ENCODE data around the gene PDE10A.

PDE10A gene

GRCh38 chr6:165580136-165580535 is 82.9 kb downstream of the PDE10A start:
- WGBS = 90% methylated on average over 3 of the region's 3 CpGs
- no peak overlapping the region for H3K27ac ChIP-seq (ENCODE audit: low read depth, low read length)
- H3K4me1 ChIP-seq (ENCODE audit: insufficient read depth, low read length) = peaks cover 7% of the 10 kb centered on the region; the same call in 1 of the 2 replicates
- H3K4me3 ChIP-seq (ENCODE audit: low read length) = no peak overlapping the region
- no peaks in the 10 kb centered on the region for H3K27me3 ChIP-seq (ENCODE audit: insufficient read depth, low read length)
- H3K36me3 ChIP-seq (ENCODE audit: insufficient read depth, low read length) = no peaks in the 10 kb centered on the region
- no peak overlapping the region for H3K9ac ChIP-seq (ENCODE audit: low read depth, low read length)
- no peaks in the 10 kb centered on the region for H3K9me3 ChIP-seq (ENCODE audit: insufficient read depth, low read depth, low read length)

- Histone ChIP-seq H3K27me3 (ENCODE audit: insufficient read depth, low read length) (no peaks in the 10 kb centered on the region), H3K27ac (ENCODE audit: low read depth, low read length) (no peak overlapping the region), H3K9ac (ENCODE audit: low read depth, low read length) (no peak overlapping the region), H3K36me3 (ENCODE audit: insufficient read depth, low read length) (no peaks in the 10 kb centered on the region), H3K4me1 (ENCODE audit: insufficient read depth, low read length) (peaks cover 9% of the 10 kb centered on the region), H3K4me3 (ENCODE audit: low read length) (no peak overlapping the region), H3K9me3 (ENCODE audit: insufficient read depth, low read depth, low read length) (no peaks in the 10 kb centered on the region)
Measured at GRCh38 chr6:165579151-165579550, 83.9 kb downstream of the PDE10A start.

- no peaks in the 10 kb centered on the region for H3K9me3 ChIP-seq (ENCODE audit: insufficient read depth, low read depth, low read length)
- H3K36me3 ChIP-seq (ENCODE audit: insufficient read depth, low read length) = no peaks in the 10 kb centered on the region
- H3K4me3 ChIP-seq (ENCODE audit: low read length) = no peak overlapping the region
- no peak overlapping the region for H3K27ac ChIP-seq (ENCODE audit: low read depth, low read length)
- H3K9ac ChIP-seq (ENCODE audit: low read depth, low read length) = no peak overlapping the region
- peaks cover 9% of the 10 kb centered on the region for H3K4me1 ChIP-seq (ENCODE audit: insufficient read depth, low read length)
- 90% methylated on average over 13 of the region's 13 CpGs for WGBS
- no peaks in the 10 kb centered on the region for H3K27me3 ChIP-seq (ENCODE audit: insufficient read depth, low read length)
Measured at GRCh38 chr6:165577556-165577955, 85.5 kb downstream of the PDE10A start.

- no peaks in the 10 kb centered on the region for H3K36me3 ChIP-seq (ENCODE audit: insufficient read depth, low read length)
- WGBS = 70% methylated on average over 3 of the region's 3 CpGs
- H3K4me3 ChIP-seq (ENCODE audit: low read length) = no peak overlapping the region
- H3K27me3 ChIP-seq (ENCODE audit: insufficient read depth, low read length) = no peaks in the 10 kb centered on the region
- H3K9ac ChIP-seq (ENCODE audit: low read depth, low read length) = no peak overlapping the region
- peaks cover 9% of the 10 kb centered on the region for H3K4me1 ChIP-seq (ENCODE audit: insufficient read depth, low read length)
- H3K9me3 ChIP-seq (ENCODE audit: insufficient read depth, low read depth, low read length) = no peaks in the 10 kb centered on the region
- no peak overlapping the region for H3K27ac ChIP-seq (ENCODE audit: low read depth, low read length)
Measured at GRCh38 chr6:165575158-165575549, 87.9 kb downstream of the PDE10A start.

GRCh38 chr6:165574220-165575157 is 88.6 kb downstream of the PDE10A start:
- H3K4me3 ChIP-seq (ENCODE audit: low read length) = no peak overlapping the region
- H3K36me3 ChIP-seq (ENCODE audit: insufficient read depth, low read length) = no peaks in the 10 kb centered on the region
- no peaks in the 10 kb centered on the region for H3K9me3 ChIP-seq (ENCODE audit: insufficient read depth, low read depth, low read length)
- H3K27me3 ChIP-seq (ENCODE audit: insufficient read depth, low read length) = no peaks in the 10 kb centered on the region
- peaks cover 9% of the 10 kb centered on the region for H3K4me1 ChIP-seq (ENCODE audit: insufficient read depth, low read length)
- WGBS = 95% methylated on average over 5 of the region's 6 CpGs
- no peak overlapping the region for H3K9ac ChIP-seq (ENCODE audit: low read depth, low read length)
- H3K27ac ChIP-seq (ENCODE audit: low read depth, low read length) = no peak overlapping the region

GRCh38 chr6:165573671-165574070 is 89.4 kb downstream of the PDE10A start:
- Histone ChIP-seq H3K27ac (ENCODE audit: low read depth, low read length) (no peak overlapping the region), H3K36me3 (ENCODE audit: insufficient read depth, low read length) (no peaks in the 10 kb centered on the region), H3K9me3 (ENCODE audit: insufficient read depth, low read depth, low read length) (no peaks in the 10 kb centered on the region), H3K9ac (ENCODE audit: low read depth, low read length) (no peak overlapping the region), H3K4me1 (ENCODE audit: insufficient read depth, low read length) (peaks cover 9% of the 10 kb centered on the region), H3K27me3 (ENCODE audit: insufficient read depth, low read length) (no peaks in the 10 kb centered on the region), H3K4me3 (ENCODE audit: low read length) (no peak overlapping the region)
- WGBS = 80% methylated on average over 4 of the region's 5 CpGs

- WGBS = 95% methylated on average over 3 of the region's 3 CpGs
- Histone ChIP-seq H3K36me3 (ENCODE audit: insufficient read depth, low read length) (no peaks in the 10 kb centered on the region), H3K4me1 (ENCODE audit: insufficient read depth, low read length) (peaks cover 9% of the 10 kb centered on the region), H3K4me3 (ENCODE audit: low read length) (no peak overlapping the region), H3K9ac (ENCODE audit: low read depth, low read length) (no peak overlapping the region), H3K27me3 (ENCODE audit: insufficient read depth, low read length) (no peaks in the 10 kb centered on the region), H3K9me3 (ENCODE audit: insufficient read depth, low read depth, low read length) (no peaks in the 10 kb centered on the region), H3K27ac (ENCODE audit: low read depth, low read length) (no peak overlapping the region)
Measured at GRCh38 chr6:165571721-165572132, 91.3 kb downstream of the PDE10A start.

GRCh38 chr6:165571068-165571682 is 91.9 kb downstream of the PDE10A start:
- 93% methylated on average over 2 of the region's 2 CpGs for WGBS
- H3K4me1 ChIP-seq (ENCODE audit: insufficient read depth, low read length) = peaks cover 9% of the 10 kb centered on the region
- H3K9ac ChIP-seq (ENCODE audit: low read depth, low read length) = no peak overlapping the region

GRCh38 chr6:165568326-165568725 is 94.7 kb downstream of the PDE10A start:
- H3K27me3 ChIP-seq (ENCODE audit: insufficient read depth, low read length) = no peaks in the 10 kb centered on the region
- H3K4me3 ChIP-seq (ENCODE audit: low read length) = no peak overlapping the region
- H3K27ac ChIP-seq (ENCODE audit: low read depth, low read length) = no peak overlapping the region
- H3K9me3 ChIP-seq (ENCODE audit: insufficient read depth, low read depth, low read length) = no peaks in the 10 kb centered on the region
- H3K4me1 ChIP-seq (ENCODE audit: insufficient read depth, low read length) = no peaks in the 10 kb centered on the region
- WGBS = 90% methylated on average over 2 of the region's 2 CpGs
- no peak overlapping the region for H3K9ac ChIP-seq (ENCODE audit: low read depth, low read length)
- H3K36me3 ChIP-seq (ENCODE audit: insufficient read depth, low read length) = no peaks in the 10 kb centered on the region

More at GRCh38 chr6:165571068-165571682, 91.9 kb downstream of the PDE10A start:
- no peak overlapping the region for H3K4me3 ChIP-seq (ENCODE audit: low read length)
- H3K27ac ChIP-seq (ENCODE audit: low read depth, low read length) = no peak overlapping the region
- no peaks in the 10 kb centered on the region for H3K27me3 ChIP-seq (ENCODE audit: insufficient read depth, low read length)
- H3K36me3 ChIP-seq (ENCODE audit: insufficient read depth, low read length) = no peaks in the 10 kb centered on the region
- H3K9me3 ChIP-seq (ENCODE audit: insufficient read depth, low read depth, low read length) = no peaks in the 10 kb centered on the region

GRCh38 chr6:165566088-165566828 is 96.8 kb downstream of the PDE10A start:
- Histone ChIP-seq H3K4me1 (ENCODE audit: insufficient read depth, low read length) (no peaks in the 10 kb centered on the region), H3K4me3 (ENCODE audit: low read length) (no peak overlapping the region), H3K27ac (ENCODE audit: low read depth, low read length) (no peak overlapping the region), H3K36me3 (ENCODE audit: insufficient read depth, low read length) (no peaks in the 10 kb centered on the region), H3K9me3 (ENCODE audit: insufficient read depth, low read depth, low read length) (no peaks in the 10 kb centered on the region), H3K27me3 (ENCODE audit: insufficient read depth, low read length) (no peaks in the 10 kb centered on the region), H3K9ac (ENCODE audit: low read depth, low read length) (no peak overlapping the region)
- WGBS = 94% methylated on average over 5 of the region's 5 CpGs
